OCI-LY7 (cell line): ENCODE results near the gene MON1B. TPM values are rescaled to one million over a fixed set of nuclear protein-coding genes. Genes with fewer than 3 reads are reported as not detected.

Experiments used
- BruUV-seq: library from RNA; stranded (reverse); fragments of 400-500 nt; replicated peaks from 2 replicates; lab custom pipeline; 2021; lab: Mats Ljungman, UMichigan
- CTCF ChIA-PET: fragments of 300-600 bp; sonication (Branson Sonifier 250); formaldehyde crosslinking; loops from one replicate; lab custom pipeline; 2022; ENCODE audit warnings: antibody characterized with exemption; ENCODE audit not compliant: unreplicated experiment; lab: Charles Lee
- POLR2A ChIA-PET: fragments of 300-600 bp; sonication (Branson Sonifier 250); formaldehyde crosslinking; loops from one replicate; lab custom pipeline; 2022; ENCODE audit warnings: antibody characterized with exemption; lab: Charles Lee
- DNase-seq: peaks from one replicate; pipeline ENCODE4 v3.0.0-alpha.2; 2015; ENCODE audit warnings: low spot score
- H2AFZ ChIP-seq: fragments of 200-600 bp; sonication (generic), shearing (Covaris generic); 2 replicates; pipeline ENCODE4 v1.6.1; 2014; ENCODE audit warnings: mild to moderate bottlenecking, antibody characterized with exemption, low read length, moderate library complexity
- H3K27ac ChIP-seq: fragments of 200-600 bp; sonication (generic); 2 replicates; pipeline ENCODE4 v1.5.1; 2014; ENCODE audit warnings: mixed run types, low read depth, mild to moderate bottlenecking, moderate library complexity, low read length, inconsistent platforms; ENCODE audit not compliant: poor library complexity, severe bottlenecking
- H3K36me3 ChIP-seq: fragments of 200-600 bp; sonication (generic); 2 replicates; pipeline ENCODE4 v1.6.1; 2014; ENCODE audit warnings: mild to moderate bottlenecking, antibody characterized with exemption, low read length, moderate library complexity, mixed read lengths; ENCODE audit not compliant: insufficient read depth
- H3K4me1 ChIP-seq: fragments of 200-600 bp; sonication (generic); 2 replicates; pipeline ENCODE4 v1.5.1; 2014; ENCODE audit warnings: mild to moderate bottlenecking, low read length; ENCODE audit not compliant: insufficient read depth, poor library complexity, severe bottlenecking
- H3K4me2 ChIP-seq: fragments of 200-600 bp; sonication (generic); 2 replicates; pipeline ENCODE4 v1.6.1; 2014; ENCODE audit warnings: mild to moderate bottlenecking, low read length
- H3K4me3 ChIP-seq: fragments of 200-600 bp; sonication (generic); 2 replicates; pipeline ENCODE4 v1.5.1; 2014; ENCODE audit warnings: mild to moderate bottlenecking, low read depth, low read length; ENCODE audit not compliant: poor library complexity, severe bottlenecking
- H3K79me2 ChIP-seq: fragments of 200-600 bp; sonication (generic); 2 replicates; pipeline ENCODE4 v1.6.1; 2016; ENCODE audit warnings: low read depth, mild to moderate bottlenecking, low read length, moderate library complexity, mixed read lengths; ENCODE audit not compliant: insufficient read depth
- H3K9me2 ChIP-seq: fragments of 200-600 bp; sonication (generic); 2 replicates; pipeline ENCODE4 v1.6.1; 2016; ENCODE audit warnings: mild to moderate bottlenecking, low read length, mixed read lengths; ENCODE audit not compliant: insufficient read depth
- H3K9me3 ChIP-seq: fragments of 200-600 bp; sonication (generic); 2 replicates; pipeline ENCODE4 v1.6.1; 2014; ENCODE audit warnings: mild to moderate bottlenecking, mixed run types, low read length, mixed read lengths
- H4K20me1 ChIP-seq: fragments of 200-600 bp; sonication (generic); 2 replicates; pipeline ENCODE4 v1.6.1; 2014; ENCODE audit warnings: mild to moderate bottlenecking, antibody characterized with exemption, low read length, moderate library complexity, mixed read lengths; ENCODE audit not compliant: insufficient read depth
- EZH2phosphoT487 ChIP-seq: fragments of 200-600 bp; sonication (generic); IDR thresholded peaks from 2 replicates; pipeline ENCODE4 v1.6.1; 2018; ENCODE audit warnings: low read depth, borderline replicate concordance, mild to moderate bottlenecking, mixed run types, antibody characterized with exemption, low read length, moderate library complexity, mixed read lengths
- intact Hi-C: fragments of 100-400 bp; cut with micrococcal nuclease; formaldehyde crosslinking; loops from one replicate; pipeline ENCODE4 v1.10.0; 2022; ENCODE audit not compliant: unreplicated experiment
- total RNA-seq, 2 experiments: library from RNA; depleted of rRNA in 1 of 2; stranded (reverse); fragments of >200 nt in 1 of 2; shearing (Covaris generic) in 1 of 2; gene quantifications; 2 replicates each; pipeline ENCODE4 v1.2.3, GENCODE V29; 2014 to 2022
- TF ChIP-seq, protein P1 (sequence below): fragments of 200-600 bp; sonication (generic); conservative IDR thresholded peaks from 2 replicates; pipeline ENCODE4 v1.5.1; 2014; ENCODE audit warnings: mild to moderate bottlenecking, antibody characterized with exemption, low read length, moderate library complexity, mixed read lengths

MON1B gene
- total RNA-seq, 2 experiments from 2014 or later: 20.4 to 72.7 TPM

DNA sequence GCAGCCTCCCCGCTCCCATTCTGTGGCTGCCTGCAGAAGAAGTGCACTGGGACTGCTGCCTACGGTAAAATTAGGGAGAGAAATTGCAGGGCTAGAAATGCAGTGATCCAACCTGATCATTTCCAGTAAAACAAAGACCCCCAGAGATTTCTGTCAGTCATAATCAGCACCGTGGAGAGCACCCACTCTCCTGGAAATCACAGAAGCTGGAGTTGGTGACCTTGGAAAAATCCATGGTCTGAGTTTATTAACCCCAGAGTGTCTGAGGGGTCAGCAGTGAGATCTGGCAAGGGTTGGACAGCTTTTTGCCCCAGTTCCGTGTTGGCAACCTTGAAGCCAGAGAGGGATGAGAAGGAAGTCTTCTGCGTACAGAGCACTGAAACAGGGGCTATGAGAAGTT, 16.0 kb downstream of the MON1B start:
- no peaks in the 10 kb centered on the region for H3K9me3 ChIP-seq
- H3K27ac ChIP-seq: no peak overlapping the region
- no peak overlapping the region for H2AFZ ChIP-seq
- no peaks in the 10 kb centered on the region for H3K36me3 ChIP-seq
- no peaks in the 10 kb centered on the region for H3K9me2 ChIP-seq
- no peak overlapping the region for H3K4me2 ChIP-seq
- CTCF ChIA-PET: no interaction called here
- H4K20me1 ChIP-seq: no peaks in the 10 kb centered on the region
- no peak for DNase-seq
- intact Hi-C loops: no loop called here
- BruUV-seq: no TSS peak
- no peak overlapping the region for H3K4me3 ChIP-seq
- POLR2A ChIA-PET: no interaction called here
- TF ChIP-seq, protein P1, sequence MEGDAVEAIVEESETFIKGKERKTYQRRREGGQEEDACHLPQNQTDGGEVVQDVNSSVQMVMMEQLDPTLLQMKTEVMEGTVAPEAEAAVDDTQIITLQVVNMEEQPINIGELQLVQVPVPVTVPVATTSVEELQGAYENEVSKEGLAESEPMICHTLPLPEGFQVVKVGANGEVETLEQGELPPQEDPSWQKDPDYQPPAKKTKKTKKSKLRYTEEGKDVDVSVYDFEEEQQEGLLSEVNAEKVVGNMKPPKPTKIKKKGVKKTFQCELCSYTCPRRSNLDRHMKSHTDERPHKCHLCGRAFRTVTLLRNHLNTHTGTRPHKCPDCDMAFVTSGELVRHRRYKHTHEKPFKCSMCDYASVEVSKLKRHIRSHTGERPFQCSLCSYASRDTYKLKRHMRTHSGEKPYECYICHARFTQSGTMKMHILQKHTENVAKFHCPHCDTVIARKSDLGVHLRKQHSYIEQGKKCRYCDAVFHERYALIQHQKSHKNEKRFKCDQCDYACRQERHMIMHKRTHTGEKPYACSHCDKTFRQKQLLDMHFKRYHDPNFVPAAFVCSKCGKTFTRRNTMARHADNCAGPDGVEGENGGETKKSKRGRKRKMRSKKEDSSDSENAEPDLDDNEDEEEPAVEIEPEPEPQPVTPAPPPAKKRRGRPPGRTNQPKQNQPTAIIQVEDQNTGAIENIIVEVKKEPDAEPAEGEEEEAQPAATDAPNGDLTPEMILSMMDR: no peak
- no peak for TF ChIP-seq EZH2phosphoT487
- H3K4me1 ChIP-seq: peaks cover 7% of the 10 kb centered on the region
- no peaks in the 10 kb centered on the region for H3K79me2 ChIP-seq

DNA sequence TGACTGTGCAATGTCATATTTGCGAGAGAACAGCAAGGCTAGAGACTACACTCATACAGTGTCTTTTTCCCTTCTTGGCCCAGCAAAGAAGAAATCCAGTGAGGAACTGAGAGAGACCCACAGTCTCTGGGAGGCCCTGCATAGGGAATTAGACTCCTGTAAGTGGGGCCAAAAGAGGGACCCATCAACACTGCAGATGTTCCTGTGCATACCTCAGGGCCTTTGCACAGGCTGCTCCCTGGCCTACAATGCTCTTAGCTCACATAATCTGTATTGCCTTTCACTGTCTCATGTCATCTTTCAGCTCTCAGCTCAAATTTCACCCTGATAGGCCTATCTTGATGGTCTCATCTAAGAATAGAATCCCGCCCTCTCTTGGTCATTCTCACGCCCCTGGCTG, 17.4 kb downstream of the MON1B start:
- POLR2A ChIA-PET: interaction anchor here (0.8 kb wide), 1 partner anchor 13 kb away, joined by 3 read pairs; no protein-coding TSS in a partner anchor
- intact Hi-C loops: no loop called here
- CTCF ChIA-PET: no interaction called here

More for the DNA sequence above, 17.4 kb downstream of the MON1B start:
- Histone ChIP-seq H2AFZ (no peak overlapping the region), H3K9me3 (no peaks in the 10 kb centered on the region), H3K4me2 (no peak overlapping the region), H3K36me3 (no peaks in the 10 kb centered on the region), H3K27ac (no peak overlapping the region), H3K9me2 (no peaks in the 10 kb centered on the region), H4K20me1 (no peaks in the 10 kb centered on the region), H3K79me2 (no peaks in the 10 kb centered on the region), H3K4me3 (no peak overlapping the region), H3K4me1 (peaks cover 10% of the 10 kb centered on the region)
- DNase-seq: no peak
- TF ChIP-seq, protein P1: no peak
- TF ChIP-seq EZH2phosphoT487: no peak
- BruUV-seq: no TSS peak
